ENCODE measurements around the gene CAMSAP1. TPM values are rescaled to one million over a fixed set of nuclear protein-coding genes. Genes with fewer than 3 reads are reported as not detected.

CAMSAP1 gene
- total and polyA plus RNA-seq, 2 donors (not counting 1 experiment from before 2014, with no cell fraction given): 5.0 to 18.8 TPM

- DNase-seq (ENCODE audit: low read depth in 2 of 2): no peak
Observed at GRCh38 chr9:135799261-135799660, 108.1 kb downstream of the CAMSAP1 start.

GRCh38 chr9:135798263-135798585 is 109.1 kb downstream of the CAMSAP1 start:
- no peaks in the 10 kb centered on the region for H4K20me1 ChIP-seq (ENCODE audit: control insufficient read depth, extremely low read depth, insufficient read depth, low read length)
- no peak for DNase-seq (ENCODE audit: low read depth in 2 of 2)
- H3K4me3 ChIP-seq (replicated peaks in 1 of 4; ENCODE audit: control extremely low read depth in 1 of 4, insufficient read depth in 1 of 4, low read depth in 3 of 4, low read length in 4 of 4): no peak overlapping the region
- H3K27ac ChIP-seq (ENCODE audit: insufficient read depth, low read length): no peak overlapping the region
- no peak overlapping the region for H2AFZ ChIP-seq (ENCODE audit: low read length)
- TF ChIP-seq CTCF (conservative IDR thresholded peaks at IDR 0.05 in 1 of 2, IDR thresholded peaks at IDR 0.05 in 1 of 2; ENCODE audit: low read depth in 1 of 2, low read length in 2 of 2) (no peak), EZH2 (IDR thresholded peaks at IDR 0.05; ENCODE audit: low read length, missing control alignments) (no peak)
- H3K9me3 ChIP-seq (ENCODE audit: control insufficient read depth, insufficient read depth, low read depth, low read length): no peaks in the 10 kb centered on the region
- H3K9ac ChIP-seq (ENCODE audit: insufficient read depth, low read length): no peak overlapping the region
- H3K4me1 ChIP-seq (ENCODE audit: control insufficient read depth, extremely low read depth, insufficient read depth, low read length): no peaks in the 10 kb centered on the region
- H3K36me3 ChIP-seq (ENCODE audit: control insufficient read depth, insufficient read depth, low read length): no peaks in the 10 kb centered on the region
- no peaks in the 10 kb centered on the region for H3K27me3 ChIP-seq (ENCODE audit: control insufficient read depth, insufficient read depth, low read length)
- no peak overlapping the region for H3K4me2 ChIP-seq (ENCODE audit: extremely low read depth, insufficient read depth, low read length)
- H3K79me2 ChIP-seq (ENCODE audit: control insufficient read depth, insufficient read depth, low read length): no peaks in the 10 kb centered on the region

More at GRCh38 chr9:135799261-135799660, 108.1 kb downstream of the CAMSAP1 start:
- Histone ChIP-seq H3K9me3 (ENCODE audit: control insufficient read depth, insufficient read depth, low read depth, low read length) (no peaks in the 10 kb centered on the region), H3K36me3 (ENCODE audit: control insufficient read depth, insufficient read depth, low read length) (no peaks in the 10 kb centered on the region), H3K9ac (ENCODE audit: insufficient read depth, low read length) (no peak overlapping the region), H3K79me2 (ENCODE audit: control insufficient read depth, insufficient read depth, low read length) (no peaks in the 10 kb centered on the region), H3K27ac (ENCODE audit: insufficient read depth, low read length) (no peak overlapping the region), H4K20me1 (ENCODE audit: control insufficient read depth, extremely low read depth, insufficient read depth, low read length) (no peaks in the 10 kb centered on the region), H3K27me3 (ENCODE audit: control insufficient read depth, insufficient read depth, low read length) (no peaks in the 10 kb centered on the region), H2AFZ (ENCODE audit: low read length) (no peak overlapping the region), H3K4me3 (replicated peaks in 1 of 4; ENCODE audit: control extremely low read depth in 1 of 4, insufficient read depth in 1 of 4, low read depth in 3 of 4, low read length in 4 of 4) (no peak overlapping the region), H3K4me2 (ENCODE audit: extremely low read depth, insufficient read depth, low read length) (no peak overlapping the region), H3K4me1 (ENCODE audit: control insufficient read depth, extremely low read depth, insufficient read depth, low read length) (no peaks in the 10 kb centered on the region)
- no peak for TF ChIP-seq EZH2 (IDR thresholded peaks at IDR 0.05; ENCODE audit: low read length, missing control alignments)
- TF ChIP-seq CTCF (conservative IDR thresholded peaks at IDR 0.05 in 1 of 2, IDR thresholded peaks at IDR 0.05 in 1 of 2; ENCODE audit: low read depth in 1 of 2, low read length in 2 of 2): no peak

GRCh38 chr9:135797507-135798262 is 109.7 kb downstream of the CAMSAP1 start:
- H3K27ac ChIP-seq (ENCODE audit: insufficient read depth, low read length): no peak overlapping the region
- no peaks in the 10 kb centered on the region for H3K9me3 ChIP-seq (ENCODE audit: control insufficient read depth, insufficient read depth, low read depth, low read length)
- peak; percentile 12 to 31 for DNase-seq (ENCODE audit: low read depth in 2 of 2)
- H3K4me3 ChIP-seq (replicated peaks in 1 of 4; ENCODE audit: control extremely low read depth in 1 of 4, insufficient read depth in 1 of 4, low read depth in 3 of 4, low read length in 4 of 4): no peak overlapping the region
- H3K4me2 ChIP-seq (ENCODE audit: extremely low read depth, insufficient read depth, low read length): no peak overlapping the region
- H3K9ac ChIP-seq (ENCODE audit: insufficient read depth, low read length): no peak overlapping the region
- H3K4me1 ChIP-seq (ENCODE audit: control insufficient read depth, extremely low read depth, insufficient read depth, low read length): no peaks in the 10 kb centered on the region
- no peaks in the 10 kb centered on the region for H3K27me3 ChIP-seq (ENCODE audit: control insufficient read depth, insufficient read depth, low read length)
- H2AFZ ChIP-seq (ENCODE audit: low read length): peak overlapping the region; percentile 46
- no peaks in the 10 kb centered on the region for H3K36me3 ChIP-seq (ENCODE audit: control insufficient read depth, insufficient read depth, low read length)
- no peak for TF ChIP-seq EZH2 (IDR thresholded peaks at IDR 0.05; ENCODE audit: low read length, missing control alignments)
- TF ChIP-seq CTCF (conservative IDR thresholded peaks at IDR 0.05 in 1 of 2, IDR thresholded peaks at IDR 0.05 in 1 of 2; ENCODE audit: low read depth in 1 of 2, low read length in 2 of 2): peak; percentile 64 to 70
- no peaks in the 10 kb centered on the region for H3K79me2 ChIP-seq (ENCODE audit: control insufficient read depth, insufficient read depth, low read length)
- H4K20me1 ChIP-seq (ENCODE audit: control insufficient read depth, extremely low read depth, insufficient read depth, low read length): no peaks in the 10 kb centered on the region
